ENCODE measurements around the gene TMEM145.

DNA sequence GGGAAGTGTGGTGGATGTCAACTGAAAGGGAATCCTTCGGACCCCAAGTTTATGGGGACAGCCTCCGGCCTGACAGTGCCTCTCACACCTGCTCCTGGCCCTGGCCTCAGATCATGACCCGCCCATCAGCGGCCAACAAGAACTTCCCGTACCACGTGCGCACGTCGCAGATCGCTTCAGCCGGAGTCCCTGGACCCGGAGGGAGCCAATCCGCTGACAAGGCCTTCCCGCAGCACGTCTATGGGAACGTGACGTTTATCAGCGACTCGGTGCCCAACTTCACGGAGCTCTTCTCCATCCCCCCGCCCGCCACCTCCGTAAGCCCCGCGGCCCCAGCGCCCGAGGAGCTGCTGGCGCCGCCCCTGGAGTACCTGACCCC is 10.4 kb downstream of the TMEM145 start:
- TF ChIP-seq ZKSCAN1 (IDR thresholded peaks at IDR 0.05; ENCODE audit: low read depth, low read length) (no peak), EZH2 (IDR thresholded peaks at IDR 0.05; ENCODE audit: borderline replicate concordance, low read depth, low read length) (no peak), SIN3B (IDR thresholded peaks at IDR 0.05; ENCODE audit: low read depth) (no peak), DACH1 (IDR thresholded peaks at IDR 0.05; ENCODE audit: partially characterized antibody) (no peak), TFAP4 (CRISPR knock-in tag; IDR thresholded peaks at IDR 0.05; ENCODE audit: borderline replicate concordance) (no peak)

Data from K562 (cell line).